HuH-7.5 (cell line): ENCODE results near the gene VAV2.

Experiments used
- DNase-seq: peaks from one replicate; pipeline ENCODE4 v3.0.0; 2011; ENCODE audit warnings: low spot score

VAV2 gene, protein sequence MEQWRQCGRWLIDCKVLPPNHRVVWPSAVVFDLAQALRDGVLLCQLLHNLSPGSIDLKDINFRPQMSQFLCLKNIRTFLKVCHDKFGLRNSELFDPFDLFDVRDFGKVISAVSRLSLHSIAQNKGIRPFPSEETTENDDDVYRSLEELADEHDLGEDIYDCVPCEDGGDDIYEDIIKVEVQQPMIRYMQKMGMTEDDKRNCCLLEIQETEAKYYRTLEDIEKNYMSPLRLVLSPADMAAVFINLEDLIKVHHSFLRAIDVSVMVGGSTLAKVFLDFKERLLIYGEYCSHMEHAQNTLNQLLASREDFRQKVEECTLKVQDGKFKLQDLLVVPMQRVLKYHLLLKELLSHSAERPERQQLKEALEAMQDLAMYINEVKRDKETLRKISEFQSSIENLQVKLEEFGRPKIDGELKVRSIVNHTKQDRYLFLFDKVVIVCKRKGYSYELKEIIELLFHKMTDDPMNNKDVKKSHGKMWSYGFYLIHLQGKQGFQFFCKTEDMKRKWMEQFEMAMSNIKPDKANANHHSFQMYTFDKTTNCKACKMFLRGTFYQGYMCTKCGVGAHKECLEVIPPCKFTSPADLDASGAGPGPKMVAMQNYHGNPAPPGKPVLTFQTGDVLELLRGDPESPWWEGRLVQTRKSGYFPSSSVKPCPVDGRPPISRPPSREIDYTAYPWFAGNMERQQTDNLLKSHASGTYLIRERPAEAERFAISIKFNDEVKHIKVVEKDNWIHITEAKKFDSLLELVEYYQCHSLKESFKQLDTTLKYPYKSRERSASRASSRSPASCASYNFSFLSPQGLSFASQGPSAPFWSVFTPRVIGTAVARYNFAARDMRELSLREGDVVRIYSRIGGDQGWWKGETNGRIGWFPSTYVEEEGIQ

DNA sequence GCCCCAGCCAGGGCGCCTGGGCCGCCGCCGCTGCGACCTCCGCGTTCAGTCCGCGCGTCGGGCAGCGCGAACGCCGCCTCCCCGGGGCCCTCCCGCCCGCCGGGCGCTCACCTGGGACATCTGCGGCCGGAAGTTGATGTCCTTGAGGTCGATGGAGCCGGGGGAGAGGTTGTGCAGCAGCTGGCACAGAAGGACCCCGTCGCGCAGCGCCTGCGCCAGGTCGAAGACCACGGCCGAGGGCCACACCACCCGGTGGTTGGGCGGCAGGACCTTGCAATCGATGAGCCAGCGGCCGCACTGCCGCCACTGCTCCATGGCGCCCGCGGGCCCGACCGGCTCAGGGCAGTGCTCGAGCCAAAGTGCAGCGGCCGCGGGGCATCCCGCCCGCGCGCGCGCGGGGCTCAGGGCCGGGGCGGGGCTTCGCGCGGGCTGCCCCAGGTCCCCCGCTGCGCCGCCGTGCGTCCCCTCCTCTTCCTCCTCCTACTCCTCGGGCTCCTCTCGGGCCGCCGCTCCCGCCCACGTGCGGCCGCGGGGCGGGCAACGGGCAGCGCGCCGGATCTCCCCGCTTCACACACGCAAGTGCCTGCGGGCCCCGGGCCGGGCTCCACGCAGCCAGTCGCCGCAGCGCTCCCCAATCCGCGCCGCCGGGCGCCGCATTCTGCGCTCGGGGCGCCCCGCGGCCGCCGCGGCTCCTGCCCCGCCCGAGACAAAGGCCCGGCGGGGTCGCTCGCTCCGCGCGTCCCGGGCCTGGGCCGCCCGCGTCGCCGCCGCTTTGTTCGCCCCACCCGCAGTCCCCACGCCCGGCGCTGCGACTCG lies at the start of gene VAV2:
Gene VAV2 (minus strand): TSS at position 361 of the 816 bp plus-strand sequence. CDS start 46 bp downstream, at position 315.
- peak; percentile 70 for DNase-seq

DNA sequence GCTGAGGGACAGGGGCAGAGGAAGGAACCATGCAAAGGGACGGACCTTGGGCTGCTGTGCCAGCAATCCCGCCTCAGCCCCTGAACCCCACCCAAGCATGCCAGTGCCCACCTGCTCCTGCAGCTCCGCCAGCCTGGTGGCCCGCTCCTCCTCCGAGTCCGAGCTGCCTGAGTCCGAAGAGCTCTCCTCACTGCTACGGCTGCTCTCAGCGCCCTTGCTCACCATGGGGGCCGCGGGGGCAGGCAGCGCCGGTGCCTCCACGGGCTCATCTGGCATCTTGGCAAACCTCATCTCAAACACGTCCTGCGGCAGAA lies 49.5 kb upstream of the VAV2 start:
- DNase-seq, result no peak

DNA sequence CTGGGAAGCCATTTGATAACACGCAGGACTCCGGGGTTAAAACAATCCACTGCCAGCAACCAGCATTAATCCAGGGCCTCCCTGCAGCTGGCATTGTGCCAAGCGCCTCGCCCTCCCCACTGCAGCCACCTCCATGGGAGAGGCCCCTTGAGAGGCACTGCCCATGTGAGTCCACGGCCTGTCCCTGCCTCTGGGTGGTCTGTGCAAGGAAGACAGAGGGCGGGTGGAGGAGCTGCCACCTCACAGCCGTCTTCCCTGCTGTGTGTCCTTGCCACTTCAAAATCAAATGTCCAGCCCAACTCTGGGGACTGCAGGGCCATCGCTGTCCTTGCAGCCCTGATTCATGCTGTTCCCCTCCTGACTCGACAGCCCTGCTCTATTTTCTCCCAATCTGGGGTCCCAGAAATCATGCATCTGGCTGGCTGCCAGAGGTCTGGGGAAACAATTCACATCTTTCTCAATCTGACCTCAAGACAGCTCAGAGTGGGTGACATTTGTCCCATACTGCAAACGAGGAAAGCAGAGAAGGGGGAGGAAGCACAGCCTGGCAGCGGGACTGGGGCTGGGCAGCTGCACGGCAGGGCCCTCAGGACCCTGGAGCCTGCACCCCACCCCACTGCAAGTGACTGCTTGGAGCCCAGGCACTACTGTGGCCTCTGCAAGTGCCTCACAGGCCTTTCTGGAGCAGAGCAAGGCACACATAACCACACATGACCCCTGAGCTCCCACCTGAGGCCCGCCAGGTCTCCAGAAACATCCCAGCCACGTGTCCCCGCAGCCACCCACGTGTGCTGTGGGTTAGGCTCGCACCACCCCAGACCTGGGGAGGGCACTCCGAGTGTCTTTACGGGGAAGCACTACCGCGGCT lies 48.9 kb upstream of the VAV2 start:
- DNase-seq, result no peak

DNA sequence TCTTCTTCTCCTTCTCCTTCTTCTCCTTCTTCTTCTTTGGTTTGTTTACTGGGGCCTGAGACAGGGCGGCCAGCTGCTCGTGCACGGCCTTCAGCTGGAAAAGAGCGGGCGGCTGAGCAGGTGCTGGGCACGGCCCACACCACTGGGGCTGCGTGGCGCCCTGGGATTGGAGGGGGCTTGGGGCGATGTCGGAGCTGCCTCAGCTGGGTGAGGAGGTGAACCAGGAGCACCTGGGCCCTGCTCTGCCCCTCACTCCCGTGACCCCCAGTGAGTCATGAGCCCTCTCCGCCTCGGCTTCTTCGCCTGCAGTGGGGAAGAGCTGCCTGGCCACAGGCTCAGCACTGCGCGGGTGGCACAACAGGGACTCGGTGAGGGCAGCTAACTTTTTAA lies 48.0 kb upstream of the VAV2 start:
- DNase-seq, result no peak

DNA sequence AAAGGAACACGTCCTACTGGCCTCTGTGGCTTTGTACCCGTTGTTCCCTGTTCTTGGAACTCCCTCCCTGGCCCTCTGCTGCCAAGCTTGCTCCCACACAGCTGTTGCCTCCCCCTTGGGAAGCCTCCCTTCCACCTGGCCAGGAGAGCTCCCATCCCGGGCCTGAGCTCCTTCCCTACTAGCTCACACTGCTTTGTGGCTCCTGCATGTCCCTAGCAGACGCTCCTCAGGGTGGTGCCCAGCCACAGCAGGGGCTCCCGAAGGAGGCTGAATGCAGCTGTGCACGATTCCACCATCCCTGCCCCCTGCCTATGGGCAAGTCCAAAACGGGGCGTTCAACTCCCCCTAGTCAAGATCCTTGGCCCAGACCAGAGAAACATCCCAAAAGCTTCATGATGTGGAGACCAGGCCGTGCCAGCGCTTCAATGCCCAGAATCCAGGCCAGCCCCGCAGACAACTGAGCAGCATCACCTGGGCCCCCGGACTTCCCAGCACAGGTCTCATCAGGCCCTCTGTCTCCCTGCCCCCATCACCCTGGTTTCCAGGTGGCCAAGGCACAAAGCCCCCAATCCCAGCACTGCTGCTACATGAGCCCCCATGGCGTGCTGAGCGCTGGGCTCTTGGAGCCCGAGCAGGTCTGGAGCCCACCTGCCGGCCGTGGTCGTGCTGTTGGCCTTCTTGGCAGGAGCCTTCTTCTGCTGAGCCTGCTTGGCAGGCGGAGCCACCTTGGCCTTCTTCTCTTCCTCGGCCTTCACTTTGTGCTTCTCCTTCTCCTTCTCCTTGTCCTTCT lies 47.5 kb upstream of the VAV2 start:
- DNase-seq, result no peak

DNA sequence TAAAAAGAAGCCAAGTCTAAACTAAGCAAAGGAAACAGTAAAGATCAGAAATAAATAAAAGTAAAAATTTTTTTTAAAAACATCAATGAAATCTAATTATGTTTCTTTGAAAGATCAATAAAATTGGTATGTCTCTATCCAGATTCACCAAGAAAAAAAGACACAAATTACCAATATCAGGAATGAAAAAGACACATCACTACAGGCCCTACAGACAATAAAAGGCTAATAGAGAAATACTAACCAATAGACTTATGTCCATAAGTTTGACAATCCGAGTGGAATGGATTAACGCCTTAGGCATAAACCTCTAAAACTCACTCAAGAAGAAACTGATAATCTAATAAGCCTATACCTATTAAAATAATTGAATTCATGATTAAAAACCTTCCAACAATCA lies 45.5 kb upstream of the VAV2 start:
- DNase-seq, result no peak

DNA sequence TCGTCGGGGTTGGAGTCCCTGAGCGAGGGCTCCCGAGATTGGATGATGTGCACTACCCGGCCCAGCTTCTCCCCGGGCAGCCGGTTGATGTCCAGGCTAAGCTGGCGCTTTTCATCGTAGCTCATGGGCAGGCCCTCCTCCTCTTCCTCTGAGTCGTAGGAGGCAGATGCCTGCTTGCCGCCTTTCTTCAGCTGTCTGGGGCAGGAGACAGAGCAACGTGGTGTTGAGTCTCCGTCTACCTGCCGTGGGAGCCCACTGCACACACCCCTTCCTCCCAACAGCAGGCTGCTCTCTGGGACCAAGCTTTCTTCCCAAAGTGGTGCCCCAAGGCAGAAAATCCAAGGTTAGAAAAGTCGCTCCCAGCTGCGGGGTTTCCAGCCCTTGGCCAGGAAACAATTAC lies 44.0 kb upstream of the VAV2 start:
- no peak for DNase-seq

DNA sequence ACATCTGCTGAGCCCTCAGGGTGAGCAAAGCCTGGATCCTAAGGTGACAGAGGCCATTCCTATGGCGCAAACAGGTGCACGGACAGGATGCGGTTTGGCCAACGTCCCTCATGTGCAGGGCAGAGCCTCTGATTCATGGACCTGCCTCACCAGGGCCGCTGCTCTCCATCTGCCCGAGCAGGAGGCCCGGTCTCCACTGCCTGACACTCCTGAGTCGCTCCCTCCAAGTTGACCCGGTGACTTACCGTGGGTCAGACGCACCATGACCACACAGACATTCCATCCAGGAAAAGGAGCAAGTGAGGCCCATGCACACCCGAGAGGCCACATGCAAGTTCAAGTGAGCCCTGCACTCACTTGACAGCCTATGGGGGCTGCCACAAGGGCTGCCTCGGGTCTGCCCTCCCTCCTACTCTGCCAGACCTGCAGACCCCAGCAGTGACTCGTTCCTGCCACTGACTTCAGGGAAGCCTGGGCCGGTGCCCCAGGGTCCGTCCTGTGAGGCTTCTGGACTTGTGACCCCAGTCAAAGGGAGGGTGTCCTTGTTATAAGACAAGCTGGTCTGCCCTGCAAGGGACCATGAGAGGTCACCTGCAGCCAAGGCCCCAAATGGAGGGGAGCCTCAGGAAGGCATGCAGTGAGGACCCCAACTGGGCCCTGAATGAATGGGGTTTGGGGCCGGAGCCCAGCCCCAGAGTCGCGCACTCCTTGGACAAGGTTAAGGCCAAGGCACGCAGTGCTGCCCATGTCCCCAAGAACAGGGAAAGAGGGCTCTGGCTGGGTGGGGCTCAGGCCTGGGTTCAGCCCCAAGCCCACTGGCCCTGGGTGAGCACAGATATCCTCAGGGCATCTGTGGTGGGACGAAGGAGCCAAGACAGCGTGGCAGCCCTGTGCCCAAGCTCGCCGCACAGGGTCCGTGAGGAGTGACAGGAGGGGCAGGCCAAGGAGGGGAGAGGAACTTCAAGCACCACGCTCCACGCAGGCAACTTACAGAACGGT lies 43.2 kb upstream of the VAV2 start:
- no peak for DNase-seq

DNA sequence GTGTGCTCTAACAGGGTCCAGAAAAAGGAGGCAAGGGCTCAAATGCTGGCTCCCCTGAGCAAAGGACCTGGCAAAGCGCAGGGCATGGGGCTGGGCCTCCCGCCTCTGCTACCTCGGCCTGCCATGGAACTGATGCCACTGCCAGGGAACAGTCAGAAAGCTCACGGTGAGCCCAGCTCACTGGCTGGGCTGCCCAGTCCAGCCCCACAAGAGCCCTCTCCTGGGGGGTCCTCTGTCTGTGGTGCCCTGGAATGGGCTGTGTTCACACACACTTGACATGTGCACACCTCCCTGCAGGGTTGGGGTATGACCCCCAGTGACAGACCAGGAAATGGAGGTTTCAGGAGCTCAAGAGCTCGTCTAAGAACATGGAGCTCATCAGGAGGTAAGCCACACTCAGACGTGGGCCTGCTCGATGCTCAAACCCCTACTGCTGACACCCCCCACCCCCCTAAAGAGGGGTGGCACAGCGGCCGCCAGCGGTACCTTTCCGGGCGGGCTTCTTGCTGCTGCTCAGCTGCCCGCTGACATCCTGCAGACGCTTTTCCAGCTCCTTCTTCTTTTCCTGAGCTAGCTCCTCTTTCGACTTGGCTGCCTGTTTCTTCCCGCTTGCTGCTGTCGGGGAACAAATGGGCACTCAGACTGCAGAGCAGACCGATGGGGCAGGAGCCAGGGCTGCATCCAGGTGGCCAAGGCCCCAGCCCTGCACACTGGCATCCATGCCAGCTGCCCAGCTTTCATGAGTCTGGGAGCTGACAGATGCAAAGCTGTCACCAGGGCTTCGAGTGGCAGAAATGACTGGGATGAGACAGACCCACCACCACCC lies 42.3 kb upstream of the VAV2 start:
- no peak for DNase-seq

DNA sequence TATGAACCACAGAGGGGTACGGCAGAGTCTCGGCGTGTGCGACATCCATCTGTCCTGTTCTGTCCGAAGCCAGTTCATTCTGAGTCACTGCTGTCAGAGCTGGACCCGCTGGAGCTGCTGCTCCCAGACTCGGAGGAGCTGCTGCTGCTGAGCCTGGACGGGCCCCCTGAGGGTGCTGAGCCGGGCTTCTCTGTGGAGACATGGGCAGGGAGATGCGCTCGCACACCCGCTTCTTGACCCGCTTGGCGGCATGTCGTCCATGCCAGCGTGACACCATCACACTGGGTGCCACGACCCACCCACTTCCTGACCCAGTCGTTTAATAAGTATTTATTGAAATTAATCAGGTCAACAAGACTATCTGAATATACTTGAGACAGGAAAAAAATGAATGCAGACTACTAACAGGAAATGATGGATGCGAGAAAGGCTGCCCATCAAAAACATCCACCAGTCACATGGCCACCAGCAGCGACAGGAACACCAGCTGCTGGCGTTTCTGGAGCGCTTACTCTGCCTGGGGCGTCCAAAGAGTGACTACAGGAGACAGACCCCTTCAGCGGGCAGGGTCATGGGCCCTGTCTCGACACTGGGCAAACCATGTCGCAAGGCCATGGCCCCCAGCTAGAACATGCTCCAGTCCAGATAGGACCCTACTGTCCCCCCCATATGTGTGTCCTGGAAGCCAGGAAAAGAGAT lies 41.5 kb upstream of the VAV2 start:
- DNase-seq, result no peak

DNA sequence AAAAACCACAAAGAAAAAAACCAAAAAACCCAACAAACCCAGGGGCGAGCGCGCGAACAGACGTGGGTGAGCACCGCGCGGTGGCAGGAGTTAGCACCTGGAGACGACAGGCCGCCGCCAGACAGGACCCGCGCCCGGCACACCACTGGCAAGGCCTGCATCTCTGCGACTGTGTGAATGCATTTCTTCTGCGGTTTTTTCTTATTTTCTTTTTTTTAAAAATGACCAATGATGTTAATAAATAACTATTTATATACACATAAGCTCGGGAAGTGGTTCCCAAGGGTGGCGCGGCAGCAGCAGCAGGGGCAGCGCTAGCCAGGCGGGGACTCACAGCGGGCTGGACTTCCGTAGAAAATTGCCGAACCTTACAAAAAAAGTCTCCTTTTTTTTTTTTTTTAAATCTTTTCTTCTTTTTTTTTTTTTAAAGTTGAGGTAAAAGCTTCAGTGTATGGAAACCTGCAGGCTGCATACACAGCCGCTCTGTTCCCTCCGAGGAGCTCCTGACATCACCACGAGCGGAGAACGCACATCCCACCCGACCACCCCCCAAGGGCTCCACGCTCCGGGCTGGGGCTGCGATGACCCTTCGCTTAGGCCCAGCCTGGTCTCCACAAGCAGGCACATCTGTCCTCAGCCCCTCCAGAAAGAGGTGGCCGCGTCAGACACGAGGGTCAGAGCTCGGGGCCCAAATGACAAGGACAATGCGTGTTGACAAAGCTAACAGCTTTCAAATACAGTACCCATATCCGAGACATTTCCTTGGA lies 40.5 kb upstream of the VAV2 start:
- DNase-seq, result no peak

DNA sequence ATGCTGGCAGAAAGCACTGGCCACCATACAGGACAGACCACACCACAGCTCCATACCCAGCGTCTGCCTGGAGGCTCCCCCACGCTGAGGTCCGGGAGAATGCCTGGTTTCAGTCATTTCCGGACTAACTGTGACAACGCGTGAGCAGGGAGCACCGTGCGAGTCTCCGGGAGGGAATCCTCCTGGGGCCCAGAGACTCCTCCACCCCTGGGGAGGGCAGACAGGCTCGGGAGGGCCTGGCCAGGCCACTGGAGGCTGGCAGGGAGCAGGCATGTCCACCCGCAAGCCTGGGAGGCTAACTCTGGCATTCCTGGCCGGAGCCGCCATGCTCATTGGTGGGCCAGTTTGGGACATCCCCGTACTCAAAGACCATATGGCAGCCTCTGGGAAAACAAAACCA lies 39.7 kb upstream of the VAV2 start:
- DNase-seq, result no peak

DNA sequence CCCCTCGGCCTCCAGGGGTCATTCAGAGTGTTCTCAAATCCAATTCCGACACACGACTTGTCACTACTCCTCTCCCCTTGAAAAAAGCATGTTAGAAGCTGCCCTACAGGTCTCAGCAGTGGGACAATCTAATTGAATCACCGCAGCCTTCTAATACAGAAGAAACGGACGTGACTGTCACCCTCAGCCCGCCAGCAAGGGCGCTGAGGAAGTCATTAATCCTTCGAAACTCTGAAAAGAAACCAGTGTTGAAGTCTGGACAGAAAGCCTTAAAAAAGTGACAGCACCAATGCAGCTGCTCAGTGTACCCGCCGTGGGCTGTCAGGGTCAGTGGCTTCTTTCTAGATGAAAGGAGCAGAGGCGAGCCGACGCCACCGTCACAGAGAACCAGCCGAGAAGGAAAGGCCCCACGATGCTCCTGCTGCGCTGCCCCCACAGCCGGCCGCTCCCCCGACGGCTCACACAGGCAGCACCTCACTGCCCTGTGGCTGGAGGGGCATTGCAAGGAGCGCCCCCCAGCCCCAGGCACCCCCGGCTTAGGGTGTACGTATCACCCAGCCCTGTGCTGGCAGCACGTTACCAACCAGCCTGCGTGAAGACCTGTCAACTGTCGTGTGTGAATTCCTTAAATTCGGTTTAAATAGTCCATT lies 38.8 kb upstream of the VAV2 start:
- DNase-seq, result no peak

DNA sequence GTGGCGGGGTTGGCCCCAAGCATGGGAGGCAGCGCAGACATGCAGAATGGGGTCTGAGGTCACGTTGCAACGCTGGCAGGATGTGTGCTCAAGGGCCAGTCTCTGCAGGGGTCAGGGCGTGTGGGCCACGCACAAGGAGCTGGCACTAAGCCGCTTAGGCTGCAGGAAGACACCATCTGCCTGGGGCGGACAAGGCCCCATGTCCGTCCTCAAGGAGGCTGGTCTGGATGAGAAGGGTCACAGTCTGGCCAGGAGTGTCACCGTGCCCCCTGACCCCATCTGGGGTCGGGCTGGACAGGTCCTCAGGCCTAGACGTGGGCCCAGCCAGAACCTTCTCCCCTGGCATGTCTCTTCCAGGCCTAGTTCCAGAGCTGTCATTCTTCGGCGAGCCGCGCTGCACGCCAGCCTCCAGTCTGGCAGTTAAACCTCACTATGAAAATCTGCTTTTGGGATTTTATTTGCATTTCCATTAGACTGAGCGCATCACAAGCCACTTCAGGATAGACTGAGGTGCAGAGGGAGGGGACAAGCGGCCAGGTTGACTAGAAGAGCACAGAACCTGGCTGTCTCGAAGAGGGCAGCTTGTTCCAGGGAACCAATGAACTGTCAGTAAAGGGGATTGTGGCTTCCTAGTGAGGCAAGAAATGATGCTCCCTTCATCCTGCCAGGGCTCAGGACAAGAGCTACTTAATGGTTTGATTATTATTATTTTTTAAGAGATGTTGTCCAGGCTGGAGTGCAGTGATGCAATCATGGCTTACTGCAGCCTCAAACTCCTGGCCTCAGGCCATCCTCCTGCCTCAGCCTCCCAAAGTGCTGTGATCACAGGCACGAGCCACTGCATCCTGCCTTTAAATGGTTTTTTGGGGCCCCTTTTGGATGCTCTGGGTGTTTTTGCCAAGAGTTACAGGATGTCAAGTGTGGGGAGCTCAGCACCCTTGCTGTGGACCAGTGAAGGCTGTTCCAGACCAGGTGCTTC lies 37.4 kb upstream of the VAV2 start:
- DNase-seq, result no peak

DNA sequence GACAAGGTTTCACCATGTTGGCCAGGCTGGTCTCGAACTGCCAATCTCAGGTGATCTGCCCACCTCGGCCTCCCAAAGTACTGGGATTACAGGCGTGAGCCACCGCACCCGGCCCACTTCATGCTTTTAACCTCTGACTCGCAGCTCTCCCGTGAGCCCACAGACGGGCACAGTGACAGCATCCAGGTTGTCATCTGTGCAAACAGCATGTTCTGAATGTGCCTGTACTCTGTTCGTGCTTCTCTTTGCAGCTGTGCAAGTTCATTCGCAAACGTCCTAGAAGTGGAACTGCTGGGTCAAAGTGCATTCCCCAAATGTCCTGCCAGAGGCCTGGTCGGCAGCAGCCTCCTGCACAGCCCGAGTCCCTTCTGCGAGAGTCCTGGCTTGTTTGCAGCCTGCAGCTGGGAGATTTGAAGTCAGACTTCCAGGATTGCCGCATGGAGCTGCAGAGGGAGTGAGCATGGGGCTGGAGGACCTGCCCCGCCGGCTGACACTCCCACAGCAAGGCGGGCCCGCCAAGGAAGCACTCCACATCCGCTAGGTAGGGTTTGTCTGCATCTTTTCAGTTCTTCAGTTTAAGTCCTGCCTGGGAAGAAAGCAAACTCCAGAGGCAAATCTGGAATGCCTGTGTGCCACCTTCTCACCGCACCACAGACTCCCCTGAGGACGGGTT lies 36.6 kb upstream of the VAV2 start:
- DNase-seq, result no peak
